Measurements from ENCODE around the gene TMEM86A. TPM values are rescaled to one million over a fixed set of nuclear protein-coding genes. Genes with fewer than 3 reads are reported as not detected.

Gene TMEM86A
- total and polyA plus RNA-seq, 2 of the 4 experiments (the other 2 are of a cell fraction) = 0.31 to 0.36 TPM

- no peak overlapping the region for H3K18ac ChIP-seq (ENCODE audit: low read depth, low read length)
- H3K4me3 ChIP-seq (ENCODE audit: insufficient read depth, low read depth, low read length) = peak overlapping the region; percentile 47
- H2BK15ac ChIP-seq (ENCODE audit: low read depth, low read length) = no peak overlapping the region
- intact Hi-C loops (cut with micrococcal nuclease) (no loop called here), dilution Hi-C loops (cut with HindIII; ENCODE audit: low sequenced_read_pairs, unreplicated experiment) (no loop called here), in situ Hi-C loops (cut with MboI; ENCODE audit: low sequenced_read_pairs) (no loop called here)
- peak; percentile 34 for DNase-seq
- no peak overlapping the region; the same call in 1 of the 2 replicates for H3K14ac ChIP-seq (replicated peaks; ENCODE audit: low read depth, low read length)
- H3K9ac ChIP-seq (ENCODE audit: low read depth, low read length) = peak overlapping the region; percentile 53
- no peak overlapping the region for H2BK5ac ChIP-seq (ENCODE audit: low read depth, low read length, poor library complexity, severe bottlenecking)
- BruUV-seq (replicated peaks) = no TSS peak
- TF ChIP-seq CTCF (conservative IDR thresholded peaks at IDR 0.05; ENCODE audit: low read depth, low read length) = peak; percentile 49
- TF ChIP-seq RCOR1 (IDR thresholded peaks at IDR 0.05; ENCODE audit: insufficient replicate concordance, low read length) = no peak
- TF ChIP-seq CHD1 (IDR thresholded peaks at IDR 0.05; ENCODE audit: low read depth, low read length) = no peak
- peak; percentile 13; the same call in 1 of the 2 replicates for TF ChIP-seq RAD21 (IDR thresholded peaks at IDR 0.05; ENCODE audit: low read length)
- TF ChIP-seq CEBPB (IDR thresholded peaks at IDR 0.05; ENCODE audit: low read depth, low read length) = no peak
- no peak for TF ChIP-seq ELK1 (IDR thresholded peaks at IDR 0.05; ENCODE audit: borderline replicate concordance, low read depth, low read length)
- peak overlapping the region; percentile 90 for H2AFZ ChIP-seq (replicated peaks; ENCODE audit: low read length, poor library complexity)
- WGBS, 2 experiments (ENCODE audit: extremely low coverage in 2 of 2, insufficient read length in 1 of 2) = 8% methylated on average over 12 of the region's 36 CpGs; no CpG with 5 or more reads in 1 of the 2 experiments
- no peaks in the 10 kb centered on the region for H3K9me3 ChIP-seq (ENCODE audit: control insufficient read depth, insufficient read depth, low read length)
- no peaks in the 10 kb centered on the region for H3K9me1 ChIP-seq (ENCODE audit: insufficient read depth, low read length)
- H3K23ac ChIP-seq (ENCODE audit: low read depth, low read length) = 0 out of 2 replicates have a peak overlapping the region, but pooled peaks have one; percentile 58
- no peak overlapping the region for H4K91ac ChIP-seq (ENCODE audit: insufficient read depth, low read depth, low read length)
- no peak overlapping the region for H3K56ac ChIP-seq (ENCODE audit: extremely low read depth, insufficient read depth, low read length)
- no peaks in the 10 kb centered on the region for H3K36me3 ChIP-seq (ENCODE audit: control insufficient read depth, insufficient read depth, low read length)
- ChIA-PET POLR2A (ENCODE audit: unreplicated experiment) (no interaction called here), CTCF (interaction anchor here (0.6 to 1.4 kb wide), 15 partner anchors 8 to 835 kb away, joined by 3 to 8 read pairs (median 4); no protein-coding TSS in a partner anchor)
- peak overlapping the region; percentile 84 for H3K4me2 ChIP-seq (ENCODE audit: low read depth, low read length)
- H4K5ac ChIP-seq (ENCODE audit: low read depth, low read length) = no peak overlapping the region
- no peaks in the 10 kb centered on the region for H3K4me1 ChIP-seq (ENCODE audit: control insufficient read depth, insufficient read depth, low read length)
- no peaks in the 10 kb centered on the region for H4K20me1 ChIP-seq (ENCODE audit: insufficient read depth, low read length)
- peak; percentile 61 for ATAC-seq (ENCODE audit: low read depth)
- peaks cover 13% of the 10 kb centered on the region; the same call in 1 of the 2 replicates for H3K27me3 ChIP-seq (ENCODE audit: control insufficient read depth, insufficient read depth, low read length)
- H2BK120ac ChIP-seq (ENCODE audit: low read depth, low read length) = no peak overlapping the region
- peak overlapping the region; percentile 84 for H2AK9ac ChIP-seq (replicated peaks; ENCODE audit: low read depth, low read length, poor library complexity)
- H3K79me1 ChIP-seq (ENCODE audit: low read depth in 1 of 2, low read length in 2 of 2) = no peaks in the 10 kb centered on the region
- no peak overlapping the region for H3K4ac ChIP-seq (ENCODE audit: low read depth, low read length)
- H2BK20ac ChIP-seq (ENCODE audit: low read depth, low read length) = no peak overlapping the region
- no peak overlapping the region for H3K27ac ChIP-seq (ENCODE audit: insufficient read depth, low read length)
- peak overlapping the region; percentile 36; the same call in 1 of the 2 replicates for H2AK5ac ChIP-seq (ENCODE audit: low read depth, low read length)
- peak overlapping the region; percentile 8 to 27; a peak in 1 of 4 replicates for H4K8ac ChIP-seq (ENCODE audit: low read depth in 2 of 2, low read length in 2 of 2)
Measured at GRCh38 chr11:18721561-18722292, 23.1 kb downstream of the TMEM86A start.

Measured in IMR-90 (cell line).